Astrocyte (in vitro differentiated cells and primary cell): Measurements from ENCODE around the gene MYO5A.

ENCODE experiments used
- CTCF ChIP-seq: IDR thresholded peaks from 2 replicates; pipeline ENCODE4 v1.5.1; 2011; ENCODE audit warnings: low read depth, mild to moderate bottlenecking, inconsistent platforms, low read length, moderate library complexity; ENCODE audit not compliant: insufficient read depth
- EZH2 ChIP-seq: IDR thresholded peaks from 2 replicates; pipeline ENCODE4 v1.6.1; 2012; ENCODE audit warnings: mild to moderate bottlenecking, low read length, inconsistent platforms; ENCODE audit not compliant: insufficient read depth

GRCh38 chr15:52529940-52530339, 1.3 kb upstream of the MYO5A start:
- no peak for TF ChIP-seq CTCF
- TF ChIP-seq EZH2 = no peak
